Glutamatergic neuron (in vitro differentiated cells): ENCODE results near the gene HYAL4. TPM values are rescaled to one million over a fixed set of nuclear protein-coding genes. Genes with fewer than 3 reads are reported as not detected.

Experiments
- DNase-seq: peaks from one replicate; pipeline ENCODE4 v3.0.0; 2022
- H3K27ac Mint-ChIP-seq: one replicate; pipeline ENCODE4 v1.8.0; 2020; ENCODE audit warnings: mild to moderate bottlenecking, mixed read lengths, inconsistent platforms; ENCODE audit not compliant: unreplicated experiment
- H3K27me3 Mint-ChIP-seq: one replicate; pipeline ENCODE4 v1.8.0; 2020; ENCODE audit warnings: mild to moderate bottlenecking, moderate library complexity, mixed read lengths, inconsistent platforms; ENCODE audit not compliant: unreplicated experiment
- H3K36me3 Mint-ChIP-seq: one replicate; pipeline ENCODE4 v1.8.0; 2020; ENCODE audit warnings: mild to moderate bottlenecking, mixed read lengths, inconsistent platforms; ENCODE audit not compliant: unreplicated experiment
- H3K4me1 Mint-ChIP-seq: one replicate; pipeline ENCODE4 v1.8.0; 2020; ENCODE audit warnings: mild to moderate bottlenecking, low read depth, mixed read lengths, inconsistent platforms; ENCODE audit not compliant: unreplicated experiment
- H3K4me3 Mint-ChIP-seq: one replicate; pipeline ENCODE4 v1.8.0; 2020; ENCODE audit warnings: mild to moderate bottlenecking, mixed read lengths, inconsistent platforms; ENCODE audit not compliant: unreplicated experiment
- H3K9me3 Mint-ChIP-seq: one replicate; pipeline ENCODE4 v1.8.0; 2020; ENCODE audit warnings: mild to moderate bottlenecking, moderate library complexity, mixed read lengths, inconsistent platforms; ENCODE audit not compliant: unreplicated experiment
- total RNA-seq: library from RNA; stranded (reverse); fragmentation: NEBNext Ultra II Directional; extraction: Animal tissue kit (Norgen Biotek cat#: 25700); gene quantifications from one replicate; pipeline ENCODE4 v1.2.1, GENCODE V29; 2021; ENCODE audit not compliant: unreplicated experiment
- TF ChIP-seq, protein P1 (sequence below): fragments of 200-600 bp; sonication (generic); IDR thresholded peaks from one replicate; pipeline ENCODE4 v1.5.0; 2021; ENCODE audit not compliant: partially characterized antibody, unreplicated experiment

Gene HYAL4
- total RNA-seq, 1 donor from 2014 or later = not detected

DNA sequence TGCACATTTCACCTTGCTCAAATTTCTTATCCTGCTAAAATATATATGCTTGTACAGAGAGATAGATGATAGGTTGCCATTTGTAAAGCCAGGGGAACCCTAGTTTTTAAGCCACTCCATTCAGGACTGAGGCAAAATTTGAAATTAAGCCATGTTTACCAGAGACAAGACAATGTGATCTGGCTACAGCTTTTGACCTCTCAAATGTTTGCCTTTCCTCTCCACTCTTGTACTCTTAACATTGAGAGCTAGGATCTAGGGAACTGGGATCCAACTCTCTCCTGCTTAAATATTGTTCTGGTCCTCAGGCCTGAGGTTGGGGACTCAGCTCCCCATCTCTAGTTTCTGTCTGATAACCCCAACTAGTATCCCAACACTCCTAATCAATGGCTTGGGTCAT lies 15.9 kb downstream of the HYAL4 start:
- DNase-seq = no peak
- no peak overlapping the region for H3K27ac Mint-ChIP-seq
- no peak overlapping the region for H3K4me3 Mint-ChIP-seq
- peaks cover 2% of the 10 kb centered on the region for H3K9me3 Mint-ChIP-seq
- TF ChIP-seq, protein P1, sequence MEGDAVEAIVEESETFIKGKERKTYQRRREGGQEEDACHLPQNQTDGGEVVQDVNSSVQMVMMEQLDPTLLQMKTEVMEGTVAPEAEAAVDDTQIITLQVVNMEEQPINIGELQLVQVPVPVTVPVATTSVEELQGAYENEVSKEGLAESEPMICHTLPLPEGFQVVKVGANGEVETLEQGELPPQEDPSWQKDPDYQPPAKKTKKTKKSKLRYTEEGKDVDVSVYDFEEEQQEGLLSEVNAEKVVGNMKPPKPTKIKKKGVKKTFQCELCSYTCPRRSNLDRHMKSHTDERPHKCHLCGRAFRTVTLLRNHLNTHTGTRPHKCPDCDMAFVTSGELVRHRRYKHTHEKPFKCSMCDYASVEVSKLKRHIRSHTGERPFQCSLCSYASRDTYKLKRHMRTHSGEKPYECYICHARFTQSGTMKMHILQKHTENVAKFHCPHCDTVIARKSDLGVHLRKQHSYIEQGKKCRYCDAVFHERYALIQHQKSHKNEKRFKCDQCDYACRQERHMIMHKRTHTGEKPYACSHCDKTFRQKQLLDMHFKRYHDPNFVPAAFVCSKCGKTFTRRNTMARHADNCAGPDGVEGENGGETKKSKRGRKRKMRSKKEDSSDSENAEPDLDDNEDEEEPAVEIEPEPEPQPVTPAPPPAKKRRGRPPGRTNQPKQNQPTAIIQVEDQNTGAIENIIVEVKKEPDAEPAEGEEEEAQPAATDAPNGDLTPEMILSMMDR = no peak
- H3K4me1 Mint-ChIP-seq = no peaks in the 10 kb centered on the region
- H3K36me3 Mint-ChIP-seq = peaks cover 5% of the 10 kb centered on the region
- H3K27me3 Mint-ChIP-seq = no peaks in the 10 kb centered on the region

DNA sequence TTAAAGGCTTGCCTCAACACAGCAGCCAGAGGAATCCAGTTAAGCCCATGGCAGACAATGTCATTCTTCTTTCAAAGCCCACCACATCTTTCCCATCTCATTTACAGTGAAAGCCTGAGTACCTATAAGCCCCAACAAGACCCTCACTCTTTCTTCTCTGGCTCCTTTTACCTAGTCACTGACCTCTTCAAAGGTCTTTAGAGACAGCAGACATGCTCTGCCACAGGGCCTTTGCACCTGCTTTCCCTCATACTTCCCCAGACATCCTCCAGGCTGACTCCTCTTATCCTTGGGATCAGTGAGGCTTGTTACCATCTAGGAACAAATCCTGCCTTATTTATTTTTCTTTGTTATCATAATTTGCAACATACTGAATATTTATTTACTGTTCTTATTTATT lies 17.8 kb downstream of the HYAL4 start:
- Mint-ChIP-seq H3K4me3 (no peak overlapping the region), H3K36me3 (peaks cover 4% of the 10 kb centered on the region), H3K27ac (no peak overlapping the region), H3K9me3 (peaks cover 2% of the 10 kb centered on the region), H3K27me3 (no peaks in the 10 kb centered on the region), H3K4me1 (no peaks in the 10 kb centered on the region)
- no peak for DNase-seq
- TF ChIP-seq, protein P1 = no peak

DNA sequence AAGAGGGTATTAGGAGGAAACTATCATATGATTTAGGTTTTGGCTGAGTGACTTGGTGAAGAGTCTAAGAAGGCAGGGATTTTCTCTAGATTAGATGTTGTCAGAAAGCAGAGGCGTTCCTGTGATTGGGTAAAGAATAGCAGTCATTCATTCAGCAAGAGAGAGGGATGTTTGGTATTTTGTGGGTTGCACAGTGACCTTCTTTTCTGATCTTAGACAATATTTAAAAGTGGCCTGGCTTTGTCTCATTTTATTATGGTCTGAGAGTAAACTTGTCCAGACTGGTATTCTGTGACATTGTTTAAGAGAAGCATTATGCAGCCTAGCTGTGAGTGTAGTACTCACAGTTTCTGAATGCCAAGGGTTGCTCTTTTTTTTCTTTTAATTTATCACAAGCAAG lies 18.5 kb downstream of the HYAL4 start:
- Mint-ChIP-seq H3K4me3 (no peak overlapping the region), H3K4me1 (no peaks in the 10 kb centered on the region), H3K36me3 (peaks cover 4% of the 10 kb centered on the region), H3K27me3 (no peaks in the 10 kb centered on the region), H3K27ac (no peak overlapping the region), H3K9me3 (peaks cover 2% of the 10 kb centered on the region)
- TF ChIP-seq, protein P1 = no peak
- no peak for DNase-seq

DNA sequence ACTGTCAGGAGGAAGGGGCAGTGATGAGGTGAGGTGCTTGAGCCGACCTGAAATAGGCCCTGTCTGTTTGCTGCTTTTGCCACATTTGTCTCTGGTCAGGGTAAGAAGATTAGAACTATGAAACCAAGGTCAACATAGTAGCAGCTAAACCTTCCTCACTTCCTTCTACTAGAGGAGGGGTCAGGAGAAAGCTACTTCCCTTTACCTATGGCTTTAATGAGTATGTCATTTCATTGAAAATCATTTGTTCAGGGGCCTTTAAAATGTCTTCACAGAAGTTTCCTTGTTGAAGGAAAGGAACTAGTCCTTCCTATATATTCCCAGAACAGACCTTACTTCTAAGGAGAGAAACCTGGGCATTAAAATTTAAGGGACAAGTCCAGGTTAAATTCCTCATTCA lies 19.0 kb downstream of the HYAL4 start:
- Mint-ChIP-seq H3K27ac (no peak overlapping the region), H3K9me3 (peaks cover 2% of the 10 kb centered on the region)

DNA sequence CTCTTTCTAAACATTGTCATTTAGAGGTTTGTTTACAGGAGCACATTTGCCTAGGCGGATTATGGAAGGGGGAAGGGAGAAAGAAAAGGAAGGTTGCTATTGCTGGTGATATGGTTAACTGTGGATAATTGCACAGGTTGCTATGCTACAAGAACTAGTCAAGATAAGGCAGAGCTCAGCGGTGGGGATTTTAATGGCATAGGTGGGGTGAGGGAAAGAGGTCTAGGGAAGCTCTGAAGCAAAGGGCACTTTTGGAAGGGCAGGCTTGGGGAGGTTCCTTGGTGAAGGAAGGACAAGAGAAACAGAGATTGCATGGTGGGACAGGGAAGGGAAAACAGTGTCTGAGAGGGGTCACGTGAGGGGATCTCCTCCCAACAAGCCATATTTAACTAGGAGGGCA lies 19.5 kb downstream of the HYAL4 start:
- Mint-ChIP-seq H3K4me1 (no peaks in the 10 kb centered on the region), H3K9me3 (peaks cover 4% of the 10 kb centered on the region), H3K27me3 (no peaks in the 10 kb centered on the region), H3K36me3 (peaks cover 4% of the 10 kb centered on the region), H3K4me3 (no peak overlapping the region), H3K27ac (no peak overlapping the region)
- no peak for DNase-seq
- TF ChIP-seq, protein P1 = no peak

More for the DNA sequence above, 19.0 kb downstream of the HYAL4 start:
- no peak for DNase-seq
- Mint-ChIP-seq H3K27me3 (no peaks in the 10 kb centered on the region), H3K36me3 (peaks cover 4% of the 10 kb centered on the region), H3K4me1 (no peaks in the 10 kb centered on the region), H3K4me3 (no peak overlapping the region)
- TF ChIP-seq, protein P1 = no peak
